ENCODE data around the gene PIAS4. TPM values are rescaled to one million over a fixed set of nuclear protein-coding genes. Genes with fewer than 3 reads are reported as not detected.

The PIAS4 gene
- total RNA-seq, 1 experiment from 2014 or later: 15.9 TPM

GRCh38 chr19:4018775-4019504 lies 11.4 kb downstream of the PIAS4 start:
- no peak for DNase-seq (ENCODE audit: low read depth)

GRCh38 chr19:4019578-4019977 lies 12.0 kb downstream of the PIAS4 start:
- no peak for DNase-seq (ENCODE audit: low read depth)

GRCh38 chr19:4023600-4024398 lies 16.3 kb downstream of the PIAS4 start:
- DNase-seq (ENCODE audit: low read depth): no peak

GRCh38 chr19:4025317-4025716 lies 17.8 kb downstream of the PIAS4 start:
- no peak for DNase-seq (ENCODE audit: low read depth)

GRCh38 chr19:4027146-4027545 lies 19.6 kb downstream of the PIAS4 start:
- no peak for DNase-seq (ENCODE audit: low read depth)

- no peak for DNase-seq (ENCODE audit: low read depth)
Observed at GRCh38 chr19:4028334-4029246, 21.1 kb downstream of the PIAS4 start.

GRCh38 chr19:4029247-4029614 lies 21.7 kb downstream of the PIAS4 start:
- no peak for DNase-seq (ENCODE audit: low read depth)

- no peak for DNase-seq (ENCODE audit: low read depth)
Observed at GRCh38 chr19:4030552-4030951, 23.0 kb downstream of the PIAS4 start.

- no peak for DNase-seq (ENCODE audit: low read depth)
Observed at GRCh38 chr19:4030981-4031380, 23.4 kb downstream of the PIAS4 start.

- DNase-seq (ENCODE audit: low read depth): no peak
Observed at GRCh38 chr19:4031420-4031819, 23.9 kb downstream of the PIAS4 start.

- DNase-seq (ENCODE audit: low read depth): no peak
Observed at GRCh38 chr19:4032436-4032835, 24.9 kb downstream of the PIAS4 start.

- DNase-seq (ENCODE audit: low read depth): no peak
Observed at GRCh38 chr19:4033028-4033956, 25.8 kb downstream of the PIAS4 start.

- DNase-seq (ENCODE audit: low read depth): no peak
Observed at GRCh38 chr19:4034048-4035017, 26.8 kb downstream of the PIAS4 start.

GRCh38 chr19:4035018-4035566 lies 27.6 kb downstream of the PIAS4 start:
- no peak for DNase-seq (ENCODE audit: low read depth)

- peak; percentile 22 for DNase-seq (ENCODE audit: low read depth)
Observed at GRCh38 chr19:4035582-4035981, 28.0 kb downstream of the PIAS4 start.

GRCh38 chr19:4036576-4037300 lies 29.2 kb downstream of the PIAS4 start:
- DNase-seq (ENCODE audit: low read depth): no peak

GRCh38 chr19:4037301-4037949 lies 29.9 kb downstream of the PIAS4 start:
- no peak for DNase-seq (ENCODE audit: low read depth)

GRCh38 chr19:4038057-4038456 lies 30.5 kb downstream of the PIAS4 start:
- no peak for DNase-seq (ENCODE audit: low read depth)

All from RPMI7951 (cell line).